ENCODE results near the gene LRRC53.

The LRRC53 gene

GRCh38 chr1:74512170-74512915, at the start of gene LRRC53:
TSS of gene LRRC53 (minus strand) at chr1:74512611. CDS start at chr1:74483349, 29,262 bp downstream.
- DNase-seq (ENCODE audit: low read depth in 2 of 2), result no peak

- DNase-seq (ENCODE audit: low read depth in 2 of 2), result no peak
Observed at GRCh38 chr1:74549932-74550331, 37.5 kb upstream of the LRRC53 start.

GRCh38 chr1:74548961-74549750, 36.7 kb upstream of the LRRC53 start:
- no peak for DNase-seq (ENCODE audit: low read depth in 2 of 2)

- no peak for DNase-seq (ENCODE audit: low read depth in 2 of 2)
Observed at GRCh38 chr1:74545821-74546220, 33.4 kb upstream of the LRRC53 start.

- DNase-seq (ENCODE audit: low read depth in 2 of 2), result no peak
Observed at GRCh38 chr1:74534241-74534640, 21.8 kb upstream of the LRRC53 start.

GRCh38 chr1:74531796-74532195, 19.4 kb upstream of the LRRC53 start:
- no peak for DNase-seq (ENCODE audit: low read depth in 2 of 2)

GRCh38 chr1:74530892-74531291, 18.5 kb upstream of the LRRC53 start:
- DNase-seq (ENCODE audit: low read depth in 2 of 2), result no peak

GRCh38 chr1:74528123-74528522, 15.7 kb upstream of the LRRC53 start:
- no peak for DNase-seq (ENCODE audit: low read depth in 2 of 2)

- no peak for DNase-seq (ENCODE audit: low read depth in 2 of 2)
Observed at GRCh38 chr1:74526708-74527107, 14.3 kb upstream of the LRRC53 start.

GRCh38 chr1:74523873-74524480, 11.6 kb upstream of the LRRC53 start:
- DNase-seq (ENCODE audit: low read depth in 2 of 2), result no peak

- DNase-seq (ENCODE audit: low read depth in 2 of 2), result no peak
Observed at GRCh38 chr1:74522148-74522547, 9.7 kb upstream of the LRRC53 start.

GRCh38 chr1:74517599-74518051, 5.2 kb upstream of the LRRC53 start:
- no peak for DNase-seq (ENCODE audit: low read depth in 2 of 2)

- DNase-seq (ENCODE audit: low read depth in 2 of 2), result no peak
Observed at GRCh38 chr1:74513411-74514300, 1.2 kb upstream of the LRRC53 start.

GRCh38 chr1:74508449-74508848, 4.0 kb downstream of the LRRC53 start:
- DNase-seq (ENCODE audit: low read depth in 2 of 2), result no peak

GRCh38 chr1:74505928-74506710, 6.3 kb downstream of the LRRC53 start:
- DNase-seq (ENCODE audit: low read depth in 2 of 2), result no peak

- no peak for DNase-seq (ENCODE audit: low read depth in 2 of 2)
Observed at GRCh38 chr1:74504933-74505512, 7.4 kb downstream of the LRRC53 start.

- peak in 1 of 2 donors; percentile 27 for DNase-seq (ENCODE audit: low read depth in 2 of 2)
Observed at GRCh38 chr1:74504125-74504932, 8.1 kb downstream of the LRRC53 start.

- DNase-seq (ENCODE audit: low read depth in 2 of 2), result no peak
Observed at GRCh38 chr1:74502858-74503257, 9.6 kb downstream of the LRRC53 start.

- DNase-seq (ENCODE audit: low read depth in 2 of 2), result no peak
Observed at GRCh38 chr1:74502432-74502831, 10.0 kb downstream of the LRRC53 start.

GRCh38 chr1:74498901-74499300, 13.5 kb downstream of the LRRC53 start:
- no peak for DNase-seq (ENCODE audit: low read depth in 2 of 2)
